ENCODE measurements around the gene TAF1C. TPM values are rescaled to one million over a fixed set of nuclear protein-coding genes. Genes with fewer than 3 reads are reported as not detected.

Gene TAF1C
- total and polyA plus RNA-seq, 9 of the 15 experiments (the other 6 are each of a cell fraction or from before 2014, with no cell fraction given) = 1.5 to 74.8 (median 21.0) TPM

DNA sequence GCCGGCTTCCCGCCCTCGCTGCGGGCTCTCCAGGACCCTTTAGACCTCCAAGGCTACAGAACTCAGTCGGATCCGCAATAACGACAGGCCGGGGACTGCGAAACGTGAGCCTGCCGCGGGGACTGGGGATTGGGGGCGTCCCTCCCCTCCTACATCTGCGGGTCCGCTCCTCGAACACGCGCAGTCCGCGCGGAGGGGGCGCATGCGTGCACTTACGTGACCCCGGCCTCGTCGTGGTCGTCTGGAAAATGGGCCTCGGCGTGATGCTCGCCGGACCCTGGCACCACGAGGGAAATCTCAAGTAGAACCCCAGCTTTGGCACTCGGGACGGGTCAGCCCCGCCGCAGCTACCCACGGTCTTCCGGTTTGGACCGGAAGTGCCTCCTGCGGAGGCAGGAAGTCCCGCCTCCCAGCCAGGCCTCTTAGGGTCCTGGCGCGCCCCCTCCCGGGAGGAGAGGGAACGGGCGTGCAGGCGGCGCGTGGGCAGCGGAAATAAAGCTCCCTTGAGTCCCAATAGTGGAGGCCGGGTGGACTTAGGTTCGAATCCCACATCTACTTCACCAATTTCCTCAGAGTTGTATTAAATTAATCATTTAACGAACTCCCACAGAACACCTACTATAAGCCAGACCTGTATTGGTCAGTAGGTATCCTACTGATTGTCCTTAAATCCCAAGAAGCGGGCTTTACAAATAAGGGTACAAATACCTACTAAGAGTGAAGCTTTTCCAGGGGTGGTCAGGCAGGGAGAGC, at the start of gene TAF1C (continued):
- TF ChIP-seq, protein P1, sequence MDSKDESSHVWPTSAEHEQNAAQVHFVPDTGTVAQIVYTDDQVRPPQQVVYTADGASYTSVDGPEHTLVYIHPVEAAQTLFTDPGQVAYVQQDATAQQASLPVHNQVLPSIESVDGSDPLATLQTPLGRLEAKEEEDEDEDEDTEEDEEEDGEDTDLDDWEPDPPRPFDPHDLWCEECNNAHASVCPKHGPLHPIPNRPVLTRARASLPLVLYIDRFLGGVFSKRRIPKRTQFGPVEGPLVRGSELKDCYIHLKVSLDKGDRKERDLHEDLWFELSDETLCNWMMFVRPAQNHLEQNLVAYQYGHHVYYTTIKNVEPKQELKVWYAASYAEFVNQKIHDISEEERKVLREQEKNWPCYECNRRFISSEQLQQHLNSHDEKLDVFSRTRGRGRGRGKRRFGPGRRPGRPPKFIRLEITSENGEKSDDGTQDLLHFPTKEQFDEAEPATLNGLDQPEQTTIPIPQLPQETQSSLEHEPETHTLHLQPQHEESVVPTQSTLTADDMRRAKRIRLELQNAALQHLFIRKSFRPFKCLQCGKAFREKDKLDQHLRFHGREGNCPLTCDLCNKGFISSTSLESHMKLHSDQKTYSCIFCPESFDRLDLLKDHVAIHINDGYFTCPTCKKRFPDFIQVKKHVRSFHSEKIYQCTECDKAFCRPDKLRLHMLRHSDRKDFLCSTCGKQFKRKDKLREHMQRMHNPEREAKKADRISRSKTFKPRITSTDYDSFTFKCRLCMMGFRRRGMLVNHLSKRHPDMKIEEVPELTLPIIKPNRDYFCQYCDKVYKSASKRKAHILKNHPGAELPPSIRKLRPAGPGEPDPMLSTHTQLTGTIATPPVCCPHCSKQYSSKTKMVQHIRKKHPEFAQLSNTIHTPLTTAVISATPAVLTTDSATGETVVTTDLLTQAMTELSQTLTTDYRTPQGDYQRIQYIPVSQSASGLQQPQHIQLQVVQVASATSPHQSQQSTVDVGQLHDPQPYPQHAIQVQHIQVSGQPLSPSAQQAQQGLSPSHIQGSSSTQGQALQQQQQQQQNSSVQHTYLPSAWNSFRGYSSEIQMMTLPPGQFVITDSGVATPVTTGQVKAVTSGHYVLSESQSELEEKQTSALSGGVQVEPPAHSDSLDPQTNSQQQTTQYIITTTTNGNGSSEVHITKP (IDR thresholded peaks at IDR 0.05; ENCODE audit: partially characterized antibody) = no peak
- TF ChIP-seq ZNF76 (CRISPR knock-in tag; IDR thresholded peaks at IDR 0.05; ENCODE audit: borderline replicate concordance) (no peak), ZNF830 (CRISPR knock-in tag; IDR thresholded peaks at IDR 0.05) (no peak), RFX1 (IDR thresholded peaks at IDR 0.05) (no peak), ETV5 (CRISPR knock-in tag; IDR thresholded peaks at IDR 0.05; ENCODE audit: low read depth) (0 out of 2 replicates have a peak, but pooled peaks have one; percentile 79), NCOA6 (IDR thresholded peaks at IDR 0.05) (no peak), MTA2 (IDR thresholded peaks at IDR 0.05; ENCODE audit: low read depth) (no peak), PURB (CRISPR knock-in tag; IDR thresholded peaks at IDR 0.05; ENCODE audit: low read depth) (no peak), HNRNPUL1 (IDR thresholded peaks at IDR 0.05; ENCODE audit: low read length) (no peak), CHCHD3 (CRISPR knock-in tag; IDR thresholded peaks at IDR 0.05) (no peak), SRSF1 (IDR thresholded peaks at IDR 0.05; ENCODE audit: low read depth, low read length) (no peak), SMC3 (conservative IDR thresholded peaks at IDR 0.05; ENCODE audit: insufficient read depth, low read depth, low read length) (peak; percentile 92), RBM34 (IDR thresholded peaks at IDR 0.05; ENCODE audit: borderline replicate concordance, insufficient read depth, low read length) (no peak)
- TF ChIP-seq, protein P2, sequence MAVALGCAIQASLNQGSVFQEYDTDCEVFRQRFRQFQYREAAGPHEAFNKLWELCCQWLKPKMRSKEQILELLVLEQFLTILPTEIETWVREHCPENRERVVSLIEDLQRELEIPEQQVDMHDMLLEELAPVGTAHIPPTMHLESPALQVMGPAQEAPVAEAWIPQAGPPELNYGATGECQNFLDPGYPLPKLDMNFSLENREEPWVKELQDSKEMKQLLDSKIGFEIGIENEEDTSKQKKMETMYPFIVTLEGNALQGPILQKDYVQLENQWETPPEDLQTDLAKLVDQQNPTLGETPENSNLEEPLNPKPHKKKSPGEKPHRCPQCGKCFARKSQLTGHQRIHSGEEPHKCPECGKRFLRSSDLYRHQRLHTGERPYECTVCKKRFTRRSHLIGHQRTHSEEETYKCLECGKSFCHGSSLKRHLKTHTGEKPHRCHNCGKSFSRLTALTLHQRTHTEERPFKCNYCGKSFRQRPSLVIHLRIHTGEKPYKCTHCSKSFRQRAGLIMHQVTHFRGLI (CRISPR knock-in tag; IDR thresholded peaks at IDR 0.05) = no peak
- TF ChIP-seq, protein P3, sequence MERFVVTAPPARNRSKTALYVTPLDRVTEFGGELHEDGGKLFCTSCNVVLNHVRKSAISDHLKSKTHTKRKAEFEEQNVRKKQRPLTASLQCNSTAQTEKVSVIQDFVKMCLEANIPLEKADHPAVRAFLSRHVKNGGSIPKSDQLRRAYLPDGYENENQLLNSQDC (CRISPR knock-in tag; IDR thresholded peaks at IDR 0.05) = no peak
- TF ChIP-seq, protein P4, sequence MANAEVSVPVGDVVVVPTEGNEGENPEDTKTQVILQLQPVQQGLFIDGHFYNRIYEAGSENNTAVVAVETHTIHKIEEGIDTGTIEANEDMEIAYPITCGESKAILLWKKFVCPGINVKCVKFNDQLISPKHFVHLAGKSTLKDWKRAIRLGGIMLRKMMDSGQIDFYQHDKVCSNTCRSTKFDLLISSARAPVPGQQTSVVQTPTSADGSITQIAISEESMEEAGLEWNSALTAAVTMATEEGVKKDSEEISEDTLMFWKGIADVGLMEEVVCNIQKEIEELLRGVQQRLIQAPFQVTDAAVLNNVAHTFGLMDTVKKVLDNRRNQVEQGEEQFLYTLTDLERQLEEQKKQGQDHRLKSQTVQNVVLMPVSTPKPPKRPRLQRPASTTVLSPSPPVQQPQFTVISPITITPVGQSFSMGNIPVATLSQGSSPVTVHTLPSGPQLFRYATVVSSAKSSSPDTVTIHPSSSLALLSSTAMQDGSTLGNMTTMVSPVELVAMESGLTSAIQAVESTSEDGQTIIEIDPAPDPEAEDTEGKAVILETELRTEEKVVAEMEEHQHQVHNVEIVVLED (CRISPR knock-in tag; IDR thresholded peaks at IDR 0.05) = no peak; the same call in 1 of the 2 replicates
- TF ChIP-seq, protein P5, sequence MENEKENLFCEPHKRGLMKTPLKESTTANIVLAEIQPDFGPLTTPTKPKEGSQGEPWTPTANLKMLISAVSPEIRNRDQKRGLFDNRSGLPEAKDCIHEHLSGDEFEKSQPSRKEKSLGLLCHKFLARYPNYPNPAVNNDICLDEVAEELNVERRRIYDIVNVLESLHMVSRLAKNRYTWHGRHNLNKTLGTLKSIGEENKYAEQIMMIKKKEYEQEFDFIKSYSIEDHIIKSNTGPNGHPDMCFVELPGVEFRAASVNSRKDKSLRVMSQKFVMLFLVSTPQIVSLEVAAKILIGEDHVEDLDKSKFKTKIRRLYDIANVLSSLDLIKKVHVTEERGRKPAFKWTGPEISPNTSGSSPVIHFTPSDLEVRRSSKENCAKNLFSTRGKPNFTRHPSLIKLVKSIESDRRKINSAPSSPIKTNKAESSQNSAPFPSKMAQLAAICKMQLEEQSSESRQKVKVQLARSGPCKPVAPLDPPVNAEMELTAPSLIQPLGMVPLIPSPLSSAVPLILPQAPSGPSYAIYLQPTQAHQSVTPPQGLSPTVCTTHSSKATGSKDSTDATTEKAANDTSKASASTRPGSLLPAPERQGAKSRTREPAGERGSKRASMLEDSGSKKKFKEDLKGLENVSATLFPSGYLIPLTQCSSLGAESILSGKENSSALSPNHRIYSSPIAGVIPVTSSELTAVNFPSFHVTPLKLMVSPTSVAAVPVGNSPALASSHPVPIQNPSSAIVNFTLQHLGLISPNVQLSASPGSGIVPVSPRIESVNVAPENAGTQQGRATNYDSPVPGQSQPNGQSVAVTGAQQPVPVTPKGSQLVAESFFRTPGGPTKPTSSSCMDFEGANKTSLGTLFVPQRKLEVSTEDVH (IDR thresholded peaks at IDR 0.05; ENCODE audit: low read depth, partially characterized antibody) = peak; percentile 98
